Adrenal gland (tissue), 12 donors: ENCODE data around the gene DNAJC11. TPM values are rescaled to one million over a fixed set of nuclear protein-coding genes. Genes with fewer than 3 reads are reported as not detected.

ENCODE experiments used
- DNase-seq, 7 donors: peaks; one replicate each; pipeline ENCODE4 v3.0.0-alpha.2; 2019 to 2020
- H3K27ac ChIP-seq, 5 donors: fragments of 200-600 bp; sonication (generic) in 4 of 5; 1 replicate in 3 of 5; 2 replicates in 2 of 5; pipeline versions ENCODE4 v1.5.1 to v1.8.0; 2016 to 2020; ENCODE audit warnings: mild to moderate bottlenecking in 1 of 5
- H3K27me3 ChIP-seq: fragments of 200-600 bp; 2 replicates; pipeline ENCODE4 v1.8.0; 2021
- H3K36me3 ChIP-seq, 2 donors: fragments of 200-600 bp; replicated peaks in 1 of 2; 1 replicate in 1 of 2; 2 replicates in 1 of 2; pipeline versions ENCODE4 v1.5.1 to v1.8.0; 2018 to 2022
- H3K4me1 ChIP-seq, 2 donors: fragments of 200-600 bp; replicated peaks in 1 of 2; 1 replicate in 1 of 2; 2 replicates in 1 of 2; pipeline versions ENCODE4 v1.5.1 to v1.8.0; 2018 to 2021
- H3K4me3 ChIP-seq, 4 donors: fragments of 200-600 bp; sonication (generic) in 3 of 4; one replicate each; pipeline ENCODE4 v1.5.1; 2016 to 2018
- H3K9me3 ChIP-seq, 3 donors: fragments of 200-600 bp; sonication (generic) in 1 of 3; replicated peaks in 1 of 3; 1 replicate in 2 of 3; 2 replicates in 1 of 3; pipeline versions ENCODE4 v1.5.1 to v1.8.0; 2016 to 2021
- CTCF ChIP-seq, 6 experiments: fragments of 450-650 bp in 4 of 6; fragments of 200-600 bp in 2 of 6; sonication (generic) in 1 of 6; IDR thresholded peaks; 1 replicate in 5 of 6; 2 replicates in 1 of 6; pipeline versions ENCODE4 v1.5.1 to v1.8.0; 2016 to 2021; ENCODE audit warnings: antibody characterized with exemption in 6 of 6, mild to moderate bottlenecking in 2 of 6, moderate library complexity in 1 of 6
- POLR2A ChIP-seq, 2 donors: fragments of 450-650 bp; IDR thresholded peaks; one replicate each; pipeline ENCODE4 v1.6.1; 2017; ENCODE audit warnings: antibody characterized with exemption in 2 of 2, mild to moderate bottlenecking in 2 of 2, moderate library complexity in 1 of 2
- WGBS, 4 donors: extraction: QIAGEN DNeasy Blood & Tissue Kit in 2 of 4; methylation state at CpG; one replicate each; pipeline versions ENCODE4 v1.1.5 to v1.1.7; 2013 to 2017; 5-methylcytosine and 5-hydroxymethylcytosine counted together
- intact Hi-C, 2 donors: fragments of 100-400 bp; cut with DNase I; formaldehyde crosslinking; loops; one replicate each; pipeline versions ENCODE4 v1.14.1 to v1.15.0; 2022 to 2023
- polyA plus RNA-seq, 3 donors: library from polyadenylated mRNA; stranded (reverse); fragments of 200-250 nt in 2 of 3; fragments of 350-450 nt in 1 of 3; fragmentation: Illumina TruSeq in 1 of 3; extraction: RNeasy Lipid Tissue Mini Kit (QIAGEN cat#74804) in 1 of 3; gene quantifications; one replicate each; pipeline ENCODE4 v1.2.3, GENCODE V29; 2013 to 2014
- total RNA-seq, 9 donors: library from RNA; depleted of rRNA in 4 of 9; stranded (reverse); fragments of >200 nt in 4 of 9; fragments of 120-200 nt in 1 of 9; fragmentation: NEBNext Ultra II Directional in 1 of 9; extraction: Animal tissue kit (Norgen Biotek cat#: 25700) in 1 of 9; gene quantifications; one replicate each; pipeline versions ENCODE4 v1.1.0 to v1.2.4, GENCODE V29; 2013 to 2023
- donor health status: healthy with polysubstance abuse.
- donor health status: Bipolar disorder and iron deficiency.
- donor health status: DM: yes; HTN: yes; CAD: no.
- donor health status: DM: no; HTN: no; CAD: no.
- donor health status: DM: no; HTN: no; CAD: no.
- donor health status: DM: yes; HTN: yes; CAD: no.

Gene DNAJC11
- total and polyA plus RNA-seq, 12 donors = 29.2 to 125 (median 61.9) TPM

- TF ChIP-seq CTCF (IDR thresholded peaks at IDR 0.05) = no peak
- no peak for TF ChIP-seq POLR2A (IDR thresholded peaks at IDR 0.05)
- Histone ChIP-seq H3K4me3 (no peak overlapping the region), H3K27me3 (no peaks in the 10 kb centered on the region), H3K27ac (no peak overlapping the region), H3K4me1 (peaks cover 28 to 43% of the 10 kb centered on the region in 2 donors), H3K9me3 (no peaks in the 10 kb centered on the region), H3K36me3 (peaks cover 0 to 88% of the 10 kb centered on the region in 2 donors)
- DNase-seq = no peak
- 88 to 91% (median 90%) methylated on average over 11 of the region's 11 CpGs for WGBS, 4 donors
- intact Hi-C loops = no loop called here
These were observed 106.5 kb downstream of the DNAJC11 start for GRCh38 chr1:6594977-6595740.

GRCh38 chr1:6593810-6594209 is 107.8 kb downstream of the DNAJC11 start:
- H3K9me3 ChIP-seq = no peaks in the 10 kb centered on the region
- TF ChIP-seq POLR2A (IDR thresholded peaks at IDR 0.05) = no peak
- no peak overlapping the region for H3K4me3 ChIP-seq
- H3K4me1 ChIP-seq = peaks cover 17 to 31% of the 10 kb centered on the region in 2 donors
- H3K36me3 ChIP-seq = peaks cover 0 to 94% of the 10 kb centered on the region in 2 donors
- no peak overlapping the region for H3K27ac ChIP-seq
- H3K27me3 ChIP-seq = no peaks in the 10 kb centered on the region
- intact Hi-C loops = no loop called here
- DNase-seq = no peak
- WGBS, 4 donors = 91 to 95% (median 92%) methylated on average over 4 to 15 of the region's 15 CpGs

GRCh38 chr1:6592865-6593593 is 108.6 kb downstream of the DNAJC11 start:
- no peaks in the 10 kb centered on the region for H3K27me3 ChIP-seq
- TF ChIP-seq CTCF (IDR thresholded peaks at IDR 0.05) (no peak), POLR2A (IDR thresholded peaks at IDR 0.05) (no peak)
- no peaks in the 10 kb centered on the region for H3K9me3 ChIP-seq
- H3K4me1 ChIP-seq = peaks cover 24 to 31% of the 10 kb centered on the region in 2 donors
- intact Hi-C loops = no loop called here
- no peak overlapping the region for H3K4me3 ChIP-seq
- DNase-seq = no peak
- peaks cover 0 to 94% of the 10 kb centered on the region in 2 donors for H3K36me3 ChIP-seq
- WGBS, 4 donors = 87 to 93% (median 92%) methylated on average over 27 to 38 of the region's 38 CpGs
- H3K27ac ChIP-seq = no peak overlapping the region

GRCh38 chr1:6592441-6592840 is 109.2 kb downstream of the DNAJC11 start:
- Histone ChIP-seq H3K4me1 (peaks cover 20 to 31% of the 10 kb centered on the region in 2 donors), H3K9me3 (no peaks in the 10 kb centered on the region), H3K36me3 (peaks cover 0 to 90% of the 10 kb centered on the region in 2 donors), H3K27ac (no peak overlapping the region), H3K27me3 (no peaks in the 10 kb centered on the region), H3K4me3 (no peak overlapping the region)
- DNase-seq = no peak
- WGBS, 4 donors = 56 to 93% (median 61%) methylated on average over 4 to 5 of the region's 5 CpGs
- TF ChIP-seq CTCF (IDR thresholded peaks at IDR 0.05) (no peak), POLR2A (IDR thresholded peaks at IDR 0.05) (no peak)
- intact Hi-C loops = no loop called here
